ENCODE data around the gene IVD. TPM values are rescaled to one million over a fixed set of nuclear protein-coding genes. Genes with fewer than 3 reads are reported as not detected.

The IVD gene
- total RNA-seq, 6 experiments from 2014 or later, result 48.5 to 69.9 (median 50.4) TPM

GRCh38 chr15:40441565-40442531, 36.3 kb downstream of the IVD start:
- peak overlapping the region; percentile 87 for H3K4me3 Mint-ChIP-seq
- H3K4me1 Mint-ChIP-seq (ENCODE audit: low read depth), result peaks cover 49% of the 10 kb centered on the region
- peak overlapping the region; percentile 43 for H3K27ac Mint-ChIP-seq
- no peaks in the 10 kb centered on the region for H3K36me3 Mint-ChIP-seq (ENCODE audit: low read depth)
- peaks cover 30% of the 10 kb centered on the region for H3K27me3 Mint-ChIP-seq (ENCODE audit: insufficient read depth)
- peak; percentile 38; the same call in 1 of the 2 replicates for TF ChIP-seq CTCF (IDR thresholded peaks at IDR 0.05)
- H3K9me3 Mint-ChIP-seq, result no peaks in the 10 kb centered on the region
- DNase-seq, result no peak

DNA sequence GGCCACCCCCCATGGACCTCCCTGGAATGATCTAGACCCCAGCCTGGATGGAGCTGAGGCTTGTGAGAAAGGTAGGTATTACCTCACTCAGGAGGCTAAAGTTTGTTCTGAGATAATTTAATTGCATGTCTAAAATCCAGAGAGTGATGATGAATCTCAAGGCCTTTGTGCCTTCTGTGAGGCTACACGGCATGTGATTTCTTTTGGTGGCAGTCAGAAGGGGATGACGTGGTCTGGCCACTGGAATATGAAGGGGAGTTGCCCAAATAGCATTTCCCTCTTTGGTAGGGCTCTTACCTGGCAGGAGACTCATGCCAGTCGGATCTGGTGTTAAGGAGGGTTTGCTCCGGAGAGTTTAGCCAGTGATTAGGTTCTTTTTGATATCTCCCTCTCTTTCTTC, 37.7 kb downstream of the IVD start:
- peak overlapping the region; percentile 87 for H3K4me3 Mint-ChIP-seq

GRCh38 chr15:40443846-40444245, 38.3 kb downstream of the IVD start:
- Mint-ChIP-seq H3K27ac (peak overlapping the region; percentile 1; the same call in 1 of the 2 replicates), H3K27me3 (ENCODE audit: insufficient read depth) (peaks cover 12% of the 10 kb centered on the region; the same call in 1 of the 2 replicates), H3K9me3 (no peaks in the 10 kb centered on the region), H3K36me3 (ENCODE audit: low read depth) (no peaks in the 10 kb centered on the region), H3K4me3 (no peak overlapping the region), H3K4me1 (ENCODE audit: low read depth) (peaks cover 49% of the 10 kb centered on the region)
- no peak for TF ChIP-seq CTCF (IDR thresholded peaks at IDR 0.05)
- no peak for DNase-seq

More for the DNA sequence above, 37.7 kb downstream of the IVD start:
- no peak for TF ChIP-seq CTCF (IDR thresholded peaks at IDR 0.05)
- Mint-ChIP-seq H3K9me3 (no peaks in the 10 kb centered on the region), H3K27ac (0 out of 2 replicates have a peak overlapping the region, but pooled peaks have one; percentile 1), H3K36me3 (ENCODE audit: low read depth) (no peaks in the 10 kb centered on the region), H3K4me1 (ENCODE audit: low read depth) (peaks cover 49% of the 10 kb centered on the region), H3K27me3 (ENCODE audit: insufficient read depth) (peaks cover 17% of the 10 kb centered on the region)
- DNase-seq, result no peak

GRCh38 chr15:40444736-40445135, 39.1 kb downstream of the IVD start:
- DNase-seq, result no peak
- no peak overlapping the region for H3K4me3 Mint-ChIP-seq
- peaks cover 9% of the 10 kb centered on the region; the same call in 1 of the 2 replicates for H3K27me3 Mint-ChIP-seq (ENCODE audit: insufficient read depth)
- no peak for TF ChIP-seq CTCF (IDR thresholded peaks at IDR 0.05)
- H3K27ac Mint-ChIP-seq, result no peak overlapping the region
- peaks cover 51% of the 10 kb centered on the region for H3K4me1 Mint-ChIP-seq (ENCODE audit: low read depth)
- no peaks in the 10 kb centered on the region for H3K9me3 Mint-ChIP-seq
- no peaks in the 10 kb centered on the region for H3K36me3 Mint-ChIP-seq (ENCODE audit: low read depth)

- peaks cover 4% of the 10 kb centered on the region; the same call in 1 of the 2 replicates for H3K27me3 Mint-ChIP-seq (ENCODE audit: insufficient read depth)
- peaks cover 52% of the 10 kb centered on the region for H3K4me1 Mint-ChIP-seq (ENCODE audit: low read depth)
- H3K36me3 Mint-ChIP-seq (ENCODE audit: low read depth), result no peaks in the 10 kb centered on the region
- no peak for TF ChIP-seq CTCF (IDR thresholded peaks at IDR 0.05)
- peak overlapping the region; percentile 69 for H3K4me3 Mint-ChIP-seq
- DNase-seq, result peak; percentile 67
- H3K9me3 Mint-ChIP-seq, result no peaks in the 10 kb centered on the region
- peak overlapping the region; percentile 81 for H3K27ac Mint-ChIP-seq
These were observed 39.9 kb downstream of the IVD start for GRCh38 chr15:40445421-40445922.

All from HFFc6 (cell line).